ENCODE data around the gene NDUFC2.

- no peak for TF ChIP-seq CTCF (IDR thresholded peaks at IDR 0.05)
- TF ChIP-seq POLR2AphosphoS5 (IDR thresholded peaks at IDR 0.05): no peak
- TF ChIP-seq POLR2A (IDR thresholded peaks at IDR 0.05): no peak
These were observed 589 bp upstream of the NDUFC2 start for GRCh38 chr11:78080084-78080817.

Measured in stomach (tissue), 4 donors.